Astrocyte of the spinal cord (primary cell): ENCODE results near the gene CCAR1.
"Not testable (repeated sequence)": the region's sequence is repeated elsewhere in the genome, so short reads cannot be mapped to it uniquely, and the experiment has no call there.

Experiments used
- DNase-seq: peaks from one replicate; pipeline ENCODE4 v3.0.0; 2011; ENCODE audit warnings: low read depth, low spot score
- H3K4me3 ChIP-seq: 2 replicates; pipeline ENCODE4 v1.5.1; 2011; ENCODE audit warnings: low read depth, mild to moderate bottlenecking, low read length, moderate library complexity
- CTCF ChIP-seq: IDR thresholded peaks from 2 replicates; pipeline ENCODE4 v1.5.1; 2012; ENCODE audit warnings: low read depth, mild to moderate bottlenecking, low read length, inconsistent platforms
- in situ Hi-C: cut with HindIII; loops from 2 replicates; pipeline ENCODE4 v1.10.0; 2017; ENCODE audit warnings: low sequenced_read_pairs

CCAR1 gene

GRCh38 chr10:68759223-68759863 lies 38.3 kb downstream of the CCAR1 start:
- in situ Hi-C loops, result no loop called here
- TF ChIP-seq CTCF, result no peak
- no peak overlapping the region for H3K4me3 ChIP-seq
- no peak for DNase-seq

- in situ Hi-C loops, result no loop called here
- no peak overlapping the region for H3K4me3 ChIP-seq
- no peak for TF ChIP-seq CTCF
- no peak for DNase-seq
Observed at GRCh38 chr10:68759967-68760366, 38.9 kb downstream of the CCAR1 start.

DNA sequence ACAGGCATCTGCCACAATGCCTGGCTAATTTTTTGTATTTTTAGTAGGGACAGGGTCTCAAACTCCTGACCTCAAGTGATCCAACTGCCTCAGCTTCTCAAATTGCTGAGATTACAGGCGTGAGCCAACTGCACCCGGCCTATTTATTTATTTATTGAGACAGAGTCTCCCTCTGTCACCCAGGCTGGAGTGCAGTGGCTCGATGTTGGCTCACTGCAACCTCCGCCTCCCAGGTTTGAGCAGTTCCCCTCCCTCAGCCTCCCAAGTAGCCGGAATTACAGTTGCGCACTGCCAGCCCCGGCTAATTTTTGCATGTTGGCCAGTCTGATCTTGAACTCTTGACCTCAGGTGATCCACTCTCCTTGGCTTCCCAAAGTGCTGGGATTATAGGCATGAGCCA lies 46.4 kb downstream of the CCAR1 start:
- in situ Hi-C loops, H3K4me3 ChIP-seq, DNase-seq: not testable (repeated sequence)

DNA sequence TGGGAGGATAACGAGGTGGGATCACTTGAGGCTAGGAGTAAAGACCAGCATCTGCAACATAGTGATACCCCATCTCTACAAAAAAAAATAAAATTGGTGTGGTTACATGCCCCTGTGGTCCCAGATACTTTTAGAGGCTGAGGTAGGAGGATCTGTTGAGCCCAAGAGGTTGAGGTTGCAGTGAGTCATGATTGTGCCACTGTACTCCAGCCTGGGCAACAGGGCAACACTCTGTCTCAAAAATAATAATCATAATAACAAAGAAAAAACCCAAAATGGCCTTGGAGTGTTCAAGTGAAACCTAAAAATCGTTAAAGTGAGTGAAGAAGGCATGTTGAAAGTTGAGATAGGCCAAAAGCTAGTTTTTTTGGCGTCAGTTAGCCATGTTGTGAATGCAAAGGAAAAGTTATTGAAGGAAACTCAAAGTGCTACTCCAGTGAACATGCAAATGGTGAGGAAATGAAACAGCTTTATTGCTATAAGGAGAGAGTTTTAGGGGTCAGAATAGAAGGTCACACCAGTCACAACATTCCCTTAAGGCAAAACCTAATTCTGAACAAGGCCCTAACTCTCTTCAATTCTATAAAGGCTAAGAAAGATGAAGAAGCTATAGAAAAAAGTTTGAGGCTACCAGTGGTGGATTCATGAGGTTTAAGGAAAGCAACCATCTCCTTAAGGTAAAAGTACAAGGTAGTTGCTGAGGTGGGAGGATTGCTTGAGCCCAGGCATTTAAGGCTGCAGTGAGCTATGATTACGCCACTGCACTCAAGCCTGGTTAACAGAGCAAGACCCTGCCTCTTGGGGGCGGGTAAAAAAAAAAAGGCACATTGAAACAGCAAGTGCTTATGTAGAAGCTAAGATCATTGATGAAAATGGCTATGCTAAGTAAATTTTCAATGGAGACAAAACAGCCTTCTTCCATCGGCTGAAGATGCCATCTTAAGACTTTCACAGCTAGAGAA lies 60.9 kb downstream of the CCAR1 start:
- in situ Hi-C loops, result no loop called here
- no peak overlapping the region for H3K4me3 ChIP-seq
- DNase-seq, result no peak
- no peak for TF ChIP-seq CTCF

- TF ChIP-seq CTCF, result no peak
- no peak for DNase-seq
- no peak overlapping the region for H3K4me3 ChIP-seq
- in situ Hi-C loops, result no loop called here
Observed at GRCh38 chr10:68784476-68784875, 63.4 kb downstream of the CCAR1 start.

GRCh38 chr10:68787813-68788212 lies 66.8 kb downstream of the CCAR1 start:
- in situ Hi-C loops, result no loop called here
- TF ChIP-seq CTCF, result no peak
- H3K4me3 ChIP-seq, result no peak overlapping the region
- DNase-seq, result no peak

DNA sequence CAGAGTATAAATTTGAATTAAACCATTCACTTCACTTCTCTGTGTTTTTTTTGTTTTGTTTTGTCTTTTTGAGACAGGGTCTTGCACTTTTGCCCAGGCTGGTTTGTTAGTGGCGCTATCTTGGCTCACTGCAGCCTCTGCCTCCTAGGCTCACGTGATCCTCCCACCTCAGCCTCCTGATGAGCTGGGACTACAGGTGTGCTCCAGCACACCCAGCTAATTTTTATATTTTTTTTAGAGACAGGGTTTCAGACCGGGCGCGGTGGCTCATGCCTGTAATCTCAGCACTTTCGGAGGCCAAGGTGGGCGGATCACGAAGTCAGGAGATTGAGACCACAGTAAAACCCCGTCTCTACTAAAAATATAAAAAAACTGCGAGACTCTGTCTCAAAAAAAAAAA lies 69.4 kb downstream of the CCAR1 start:
- in situ Hi-C loops, result no loop called here
- no peak for TF ChIP-seq CTCF
- H3K4me3 ChIP-seq, result no peak overlapping the region
- DNase-seq, result no peak
